Transverse colon (tissue), 4 donors: Measurements from ENCODE around the gene U2AF1.
"Not testable (repeated sequence)": the region's sequence is repeated elsewhere in the genome, so short reads cannot be mapped to it uniquely, and the experiment has no call there.

ENCODE experiments used
- CTCF ChIP-seq, 5 experiments: fragments of 200-600 bp in 3 of 5; fragments of 450-650 bp in 2 of 5; sonication (generic) in 3 of 5; IDR thresholded peaks; 1 replicate in 2 of 5; 2 replicates in 3 of 5; pipeline ENCODE4 v1.5.1; 2016 to 2017; ENCODE audit warnings: antibody characterized with exemption in 5 of 5, inconsistent platforms in 3 of 5, mild to moderate bottlenecking in 2 of 5, moderate library complexity in 1 of 5
- EP300 ChIP-seq: sonication (generic); formaldehyde crosslinking; IDR thresholded peaks from one replicate; pipeline ENCODE4 v1.6.1; 2017; ENCODE audit warnings: antibody characterized with exemption, low read depth
- POLR2A ChIP-seq: fragments of 450-650 bp; IDR thresholded peaks from one replicate; pipeline ENCODE4 v1.6.1; 2016; ENCODE audit warnings: antibody characterized with exemption, mild to moderate bottlenecking, moderate library complexity
- POLR2AphosphoS5 ChIP-seq, 3 donors: sonication (generic); formaldehyde crosslinking; IDR thresholded peaks; one replicate each; pipeline ENCODE4 v1.6.1; 2016; ENCODE audit warnings: antibody characterized with exemption in 3 of 3

- not testable (repeated sequence) for TF ChIP-seq CTCF (IDR thresholded peaks at IDR 0.05); POLR2A; EP300; POLR2AphosphoS5 (IDR thresholded peaks at IDR 0.05)
Observed at GRCh38 chr21:43106965-43107793, at the start of gene U2AF1.
